ENCODE data around the gene TNIP1.

TNIP1 gene

GRCh38 chr5:151063142-151063989 lies 17.5 kb downstream of the TNIP1 start:
- DNase-seq (ENCODE audit: low read depth in 1 of 2, low spot score in 1 of 2): no peak
- TF ChIP-seq JUND (IDR thresholded peaks at IDR 0.05; ENCODE audit: low read depth): no peak
- in situ Hi-C loops (cut with HindIII; ENCODE audit: low pct_unique_long_range_greater_than_20kb, low sequenced_read_pairs): no loop called here

- in situ Hi-C loops (cut with HindIII; ENCODE audit: low pct_unique_long_range_greater_than_20kb, low sequenced_read_pairs): no loop called here
- no peak for DNase-seq (ENCODE audit: low read depth in 1 of 2, low spot score in 1 of 2)
- no peak for TF ChIP-seq JUND (IDR thresholded peaks at IDR 0.05; ENCODE audit: low read depth)
These were observed 18.3 kb downstream of the TNIP1 start for GRCh38 chr5:151062405-151063141.

GRCh38 chr5:151060742-151061141 lies 20.1 kb downstream of the TNIP1 start:
- TF ChIP-seq JUND (IDR thresholded peaks at IDR 0.05; ENCODE audit: low read depth): no peak
- DNase-seq (ENCODE audit: low read depth in 1 of 2, low spot score in 1 of 2): no peak
- in situ Hi-C loops (cut with HindIII; ENCODE audit: low pct_unique_long_range_greater_than_20kb, low sequenced_read_pairs): no loop called here

GRCh38 chr5:151058891-151059489 lies 21.8 kb downstream of the TNIP1 start:
- TF ChIP-seq JUND (IDR thresholded peaks at IDR 0.05; ENCODE audit: low read depth): no peak
- in situ Hi-C loops (cut with HindIII; ENCODE audit: low pct_unique_long_range_greater_than_20kb, low sequenced_read_pairs): no loop called here
- peak in 1 of 2 experiments; percentile 41 for DNase-seq (ENCODE audit: low read depth in 1 of 2, low spot score in 1 of 2)

GRCh38 chr5:151058301-151058700 lies 22.5 kb downstream of the TNIP1 start:
- TF ChIP-seq JUND (IDR thresholded peaks at IDR 0.05; ENCODE audit: low read depth): no peak
- in situ Hi-C loops (cut with HindIII; ENCODE audit: low pct_unique_long_range_greater_than_20kb, low sequenced_read_pairs): no loop called here
- no peak for DNase-seq (ENCODE audit: low read depth in 1 of 2, low spot score in 1 of 2)

GRCh38 chr5:151056379-151057325 lies 24.2 kb downstream of the TNIP1 start:
- DNase-seq (ENCODE audit: low read depth in 1 of 2, low spot score in 1 of 2): no peak
- in situ Hi-C loops (cut with HindIII; ENCODE audit: low pct_unique_long_range_greater_than_20kb, low sequenced_read_pairs): no loop called here
- TF ChIP-seq JUND (IDR thresholded peaks at IDR 0.05; ENCODE audit: low read depth): no peak

- no peak for TF ChIP-seq JUND (IDR thresholded peaks at IDR 0.05; ENCODE audit: low read depth)
- in situ Hi-C loops (cut with HindIII; ENCODE audit: low pct_unique_long_range_greater_than_20kb, low sequenced_read_pairs): no loop called here
- DNase-seq (ENCODE audit: low read depth in 1 of 2, low spot score in 1 of 2): no peak
These were observed 25.5 kb downstream of the TNIP1 start for GRCh38 chr5:151055336-151055735.

- in situ Hi-C loops (cut with HindIII; ENCODE audit: low pct_unique_long_range_greater_than_20kb, low sequenced_read_pairs): no loop called here
- DNase-seq (ENCODE audit: low read depth in 1 of 2, low spot score in 1 of 2): no peak
- no peak for TF ChIP-seq JUND (IDR thresholded peaks at IDR 0.05; ENCODE audit: low read depth)
These were observed 26.1 kb downstream of the TNIP1 start for GRCh38 chr5:151054709-151055108.

- in situ Hi-C loops (cut with HindIII; ENCODE audit: low pct_unique_long_range_greater_than_20kb, low sequenced_read_pairs): no loop called here
- no peak for TF ChIP-seq JUND (IDR thresholded peaks at IDR 0.05; ENCODE audit: low read depth)
- no peak for DNase-seq (ENCODE audit: low read depth in 1 of 2, low spot score in 1 of 2)
These were observed 26.9 kb downstream of the TNIP1 start for GRCh38 chr5:151053796-151054462.

- TF ChIP-seq JUND (IDR thresholded peaks at IDR 0.05; ENCODE audit: low read depth): no peak
- DNase-seq (ENCODE audit: low read depth in 1 of 2, low spot score in 1 of 2): no peak
- in situ Hi-C loops (cut with HindIII; ENCODE audit: low pct_unique_long_range_greater_than_20kb, low sequenced_read_pairs): no loop called here
These were observed 28.0 kb downstream of the TNIP1 start for GRCh38 chr5:151052836-151053235.

- in situ Hi-C loops (cut with HindIII; ENCODE audit: low pct_unique_long_range_greater_than_20kb, low sequenced_read_pairs): no loop called here
- TF ChIP-seq JUND (IDR thresholded peaks at IDR 0.05; ENCODE audit: low read depth): no peak
- no peak for DNase-seq (ENCODE audit: low read depth in 1 of 2, low spot score in 1 of 2)
These were observed 28.8 kb downstream of the TNIP1 start for GRCh38 chr5:151051931-151052608.
